ENCODE results near the gene BMPR1B. TPM values are rescaled to one million over a fixed set of nuclear protein-coding genes. Genes with fewer than 3 reads are reported as not detected.

Gene BMPR1B
- total RNA-seq, 1 donor from 2014 or later: 26.8 TPM

- DNase-seq (ENCODE audit: low read depth, low spot score): no peak
- Mint-ChIP-seq H3K4me3 (no peak overlapping the region), H3K36me3 (ENCODE audit: low read depth) (no peaks in the 10 kb centered on the region), H3K9me3 (no peaks in the 10 kb centered on the region), H3K4me1 (no peaks in the 10 kb centered on the region), H3K27ac (ENCODE audit: unreplicated experiment) (no peak overlapping the region), H3K27me3 (ENCODE audit: low read depth) (no peaks in the 10 kb centered on the region)
- no peak for TF ChIP-seq CTCF (conservative IDR thresholded peaks at IDR 0.05)
These were observed 250.2 kb downstream of the BMPR1B start for GRCh38 chr4:95007998-95008397.

GRCh38 chr4:95013236-95013635 is 255.5 kb downstream of the BMPR1B start:
- Mint-ChIP-seq H3K27me3 (ENCODE audit: low read depth) (no peaks in the 10 kb centered on the region), H3K4me1 (peaks cover 5% of the 10 kb centered on the region), H3K27ac (ENCODE audit: unreplicated experiment) (no peak overlapping the region), H3K9me3 (no peaks in the 10 kb centered on the region), H3K36me3 (ENCODE audit: low read depth) (no peaks in the 10 kb centered on the region), H3K4me3 (no peak overlapping the region)
- DNase-seq (ENCODE audit: low read depth, low spot score): no peak
- TF ChIP-seq CTCF (conservative IDR thresholded peaks at IDR 0.05): no peak

- Mint-ChIP-seq H3K9me3 (no peaks in the 10 kb centered on the region), H3K27me3 (ENCODE audit: low read depth) (no peaks in the 10 kb centered on the region), H3K27ac (ENCODE audit: unreplicated experiment) (no peak overlapping the region), H3K36me3 (ENCODE audit: low read depth) (no peaks in the 10 kb centered on the region), H3K4me1 (peaks cover 9% of the 10 kb centered on the region), H3K4me3 (no peak overlapping the region)
- no peak for TF ChIP-seq CTCF (conservative IDR thresholded peaks at IDR 0.05)
- no peak for DNase-seq (ENCODE audit: low read depth, low spot score)
These were observed 256.3 kb downstream of the BMPR1B start for GRCh38 chr4:95014068-95014467.

- no peak for DNase-seq (ENCODE audit: low read depth, low spot score)
- H3K27me3 Mint-ChIP-seq (ENCODE audit: low read depth): no peaks in the 10 kb centered on the region
- no peak overlapping the region for H3K27ac Mint-ChIP-seq (ENCODE audit: unreplicated experiment)
- TF ChIP-seq CTCF (conservative IDR thresholded peaks at IDR 0.05): no peak
- no peaks in the 10 kb centered on the region for H3K36me3 Mint-ChIP-seq (ENCODE audit: low read depth)
- peaks cover 9% of the 10 kb centered on the region for H3K4me1 Mint-ChIP-seq
- H3K4me3 Mint-ChIP-seq: no peak overlapping the region
- H3K9me3 Mint-ChIP-seq: no peaks in the 10 kb centered on the region
These were observed 259.7 kb downstream of the BMPR1B start for GRCh38 chr4:95017305-95018064.

- Mint-ChIP-seq H3K27me3 (ENCODE audit: low read depth) (no peaks in the 10 kb centered on the region), H3K4me1 (peaks cover 9% of the 10 kb centered on the region), H3K27ac (ENCODE audit: unreplicated experiment) (no peak overlapping the region), H3K36me3 (ENCODE audit: low read depth) (no peaks in the 10 kb centered on the region), H3K4me3 (no peak overlapping the region), H3K9me3 (no peaks in the 10 kb centered on the region)
- DNase-seq (ENCODE audit: low read depth, low spot score): no peak
- TF ChIP-seq CTCF (conservative IDR thresholded peaks at IDR 0.05): no peak
These were observed 261.0 kb downstream of the BMPR1B start for GRCh38 chr4:95018785-95019184.

All from neural crest cell (in vitro differentiated cells).